T-helper 17 cell (primary cell): ENCODE measurements around the gene CCDC102A. TPM values are rescaled to one million over a fixed set of nuclear protein-coding genes. Genes with fewer than 3 reads are reported as not detected.

Experiments
- ATAC-seq: fragments of 150-1000 bp; cut with Tn5 transposase; 2 replicates; pipeline ENCODE4 v1.10.0; 2021; ENCODE audit warnings: mild to moderate bottlenecking, moderate library complexity
- DNase-seq, 3 donors: peaks; one replicate each; pipeline versions ENCODE4 v3.0.0 to v3.0.0-alpha.2; 2020 to 2021
- H3K9me3 ChIP-seq: one replicate; pipeline ENCODE4 v1.7.0; 2013; ENCODE audit warnings: low read length, mild to moderate bottlenecking; ENCODE audit not compliant: control insufficient read depth, poor library complexity, severe bottlenecking
- H3K27ac Mint-ChIP-seq: one replicate; pipeline ENCODE4 v1.8.0; 2022; ENCODE audit warnings: mild to moderate bottlenecking, moderate library complexity, mixed read lengths
- H3K27me3 Mint-ChIP-seq: one replicate; pipeline ENCODE4 v1.8.0; 2022; ENCODE audit warnings: mixed read lengths
- H3K36me3 Mint-ChIP-seq: one replicate; pipeline ENCODE4 v1.8.0; 2022; ENCODE audit warnings: low read depth, mixed read lengths
- H3K4me1 Mint-ChIP-seq: one replicate; pipeline ENCODE4 v1.8.0; 2022; ENCODE audit warnings: mild to moderate bottlenecking, mixed read lengths
- H3K4me3 Mint-ChIP-seq: one replicate; pipeline ENCODE4 v1.8.0; 2022; ENCODE audit warnings: mild to moderate bottlenecking, moderate library complexity, mixed read lengths
- total RNA-seq, 4 donors: library from RNA in 2 of 4; stranded (reverse) in 2 of 4; gene quantifications; one replicate each; pipeline ENCODE4 v1.2.3 and lab custom pipeline; 2022 to 2026

CCDC102A gene
- total RNA-seq, 2 donors from 2014 or later: 3.1 to 4.9 TPM

DNA sequence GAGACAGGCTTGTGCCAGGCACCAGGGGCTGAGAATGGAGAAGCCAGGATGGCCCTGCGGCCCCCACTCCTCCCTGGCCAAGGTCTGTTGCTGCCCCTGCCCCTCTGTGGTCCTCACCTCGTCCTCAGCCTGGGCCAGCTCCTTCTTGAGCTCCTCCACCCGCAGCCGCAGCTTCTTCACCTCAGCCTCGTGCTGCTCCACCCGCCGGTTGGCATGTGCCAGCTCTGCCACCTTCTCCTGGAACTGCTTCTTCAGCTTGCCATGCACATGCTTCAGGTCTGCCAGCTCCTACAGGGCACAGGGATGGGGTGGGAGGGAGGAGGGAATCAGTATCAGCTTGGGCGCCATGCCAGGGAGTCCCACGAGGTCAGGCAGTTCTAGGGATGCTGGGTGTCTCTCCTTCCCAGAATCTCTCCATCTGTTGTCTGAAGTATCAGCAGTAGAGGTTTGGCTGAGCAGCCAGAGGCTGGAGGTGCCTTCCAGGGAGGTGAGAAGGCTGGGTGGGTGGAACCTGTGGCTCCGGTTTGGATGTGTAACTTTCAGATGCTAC is 20.1 kb downstream of the CCDC102A start:
- no peaks in the 10 kb centered on the region for H3K27me3 Mint-ChIP-seq

DNA sequence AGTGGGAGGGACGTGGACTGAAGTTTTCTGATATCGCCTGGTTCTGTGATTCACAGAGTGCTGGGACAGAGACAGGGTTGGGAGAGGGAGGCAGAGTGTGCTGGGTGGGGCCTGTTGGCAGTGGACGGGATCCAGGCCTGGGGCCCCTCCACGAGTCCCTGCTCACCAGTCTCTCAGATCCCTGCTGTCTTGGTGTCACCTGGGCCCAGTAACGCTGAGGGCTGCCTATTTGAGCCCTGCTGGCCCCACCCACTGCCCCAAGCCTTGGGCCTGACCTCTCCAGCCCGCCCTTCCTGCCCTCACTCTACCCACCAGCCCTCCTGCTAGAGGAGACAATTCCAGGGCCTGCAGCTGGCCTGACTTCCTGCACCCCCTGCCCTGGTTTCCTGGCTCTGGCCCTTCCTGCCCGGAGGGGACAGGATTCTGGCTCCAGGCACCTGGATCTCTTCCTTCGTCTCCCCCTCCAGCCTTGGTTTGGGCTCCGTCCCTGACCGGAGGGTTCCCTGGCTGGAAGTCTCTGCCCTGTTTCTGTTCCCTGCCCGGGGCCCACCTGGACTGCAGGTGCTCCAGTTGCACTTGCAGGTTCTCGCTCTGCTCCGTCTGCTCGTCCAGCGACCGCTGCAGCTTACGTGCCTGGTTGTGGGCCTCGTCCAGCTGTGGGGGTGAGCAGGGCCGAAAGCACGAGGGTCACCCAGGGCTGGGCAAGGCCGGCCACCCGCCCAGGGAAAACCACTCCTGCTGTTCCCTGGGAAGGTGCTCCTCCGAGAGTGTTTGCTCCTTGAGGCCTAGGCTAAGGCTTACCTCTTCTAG is 21.4 kb downstream of the CCDC102A start:
- DNase-seq: no peak

More for the DNA sequence above, 20.1 kb downstream of the CCDC102A start:
- H3K4me3 Mint-ChIP-seq: no peak overlapping the region
- peaks cover 16% of the 10 kb centered on the region for H3K4me1 Mint-ChIP-seq
- H3K27ac Mint-ChIP-seq: peak overlapping the region; percentile 59
- ATAC-seq: no peak
- DNase-seq: no peak
- H3K9me3 ChIP-seq: no peaks in the 10 kb centered on the region
- H3K36me3 Mint-ChIP-seq: peaks cover 6% of the 10 kb centered on the region

DNA sequence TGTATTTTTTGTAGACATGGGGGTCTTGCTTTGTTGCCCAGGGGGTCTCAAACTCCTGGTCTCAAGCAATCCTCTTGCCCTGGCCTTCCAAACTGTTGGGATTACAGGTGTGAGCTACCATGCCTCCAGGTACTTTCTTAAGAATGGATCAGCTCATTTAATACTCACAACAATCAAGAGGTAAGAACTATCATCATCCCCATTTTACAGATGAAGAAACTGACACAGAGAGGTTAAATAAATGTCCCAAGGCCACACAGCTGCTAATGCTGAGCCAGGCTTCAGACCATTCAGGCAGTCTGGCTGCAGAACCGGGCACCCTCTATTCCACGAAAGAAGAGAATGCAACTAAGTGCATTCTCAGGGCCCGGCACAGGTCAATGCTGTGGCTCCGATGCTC is 22.0 kb downstream of the CCDC102A start:
- H3K4me3 Mint-ChIP-seq: no peak overlapping the region
- no peak overlapping the region for H3K27ac Mint-ChIP-seq
- H3K36me3 Mint-ChIP-seq: peaks cover 6% of the 10 kb centered on the region

More for the DNA sequence above, 21.4 kb downstream of the CCDC102A start:
- Mint-ChIP-seq H3K27ac (no peak overlapping the region), H3K27me3 (no peaks in the 10 kb centered on the region), H3K4me1 (peaks cover 9% of the 10 kb centered on the region), H3K4me3 (no peak overlapping the region), H3K36me3 (peaks cover 6% of the 10 kb centered on the region)
- H3K9me3 ChIP-seq: no peaks in the 10 kb centered on the region
- ATAC-seq: no peak

DNA sequence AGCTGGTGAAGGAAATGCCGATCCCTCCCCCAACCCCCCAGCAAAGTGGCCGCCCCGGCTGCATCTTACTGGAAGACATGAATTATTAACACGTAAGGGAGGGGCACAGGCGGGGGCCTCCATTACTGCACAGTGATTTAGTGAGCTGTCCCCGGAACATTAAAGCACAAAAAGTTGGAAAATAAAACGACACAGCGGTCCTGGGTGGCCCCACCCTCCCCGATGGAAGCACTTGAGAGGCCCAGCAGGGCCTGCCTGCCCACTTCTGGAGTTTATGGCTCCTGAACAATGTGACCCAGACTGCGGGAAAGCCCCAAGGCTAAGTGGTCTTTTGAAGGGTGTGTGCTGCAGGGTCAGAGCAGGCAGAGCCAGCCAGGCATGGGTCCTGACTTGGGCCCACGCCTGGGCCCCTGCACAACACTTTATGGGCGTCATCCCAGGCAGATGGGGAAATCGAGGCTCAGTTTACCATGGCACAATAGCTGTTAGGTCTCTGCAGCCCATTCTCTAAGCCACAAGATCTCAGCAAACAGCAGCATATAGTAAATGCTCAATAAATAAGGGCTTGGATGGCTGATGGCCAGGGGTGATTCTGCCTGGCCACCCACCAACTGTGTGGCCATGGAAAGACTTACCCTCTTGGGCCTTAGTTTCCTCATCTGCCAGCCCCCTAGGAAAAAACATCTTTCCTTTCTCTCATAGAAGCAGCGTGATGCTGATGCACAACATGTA is 22.8 kb downstream of the CCDC102A start:
- H3K27ac Mint-ChIP-seq: no peak overlapping the region
- peaks cover 5% of the 10 kb centered on the region for H3K4me1 Mint-ChIP-seq
- ATAC-seq: no peak

More for the DNA sequence above, 22.0 kb downstream of the CCDC102A start:
- DNase-seq (no peak), ATAC-seq (no peak)
- H3K9me3 ChIP-seq: no peaks in the 10 kb centered on the region
- Mint-ChIP-seq H3K27me3 (no peaks in the 10 kb centered on the region), H3K4me1 (peaks cover 9% of the 10 kb centered on the region)

DNA sequence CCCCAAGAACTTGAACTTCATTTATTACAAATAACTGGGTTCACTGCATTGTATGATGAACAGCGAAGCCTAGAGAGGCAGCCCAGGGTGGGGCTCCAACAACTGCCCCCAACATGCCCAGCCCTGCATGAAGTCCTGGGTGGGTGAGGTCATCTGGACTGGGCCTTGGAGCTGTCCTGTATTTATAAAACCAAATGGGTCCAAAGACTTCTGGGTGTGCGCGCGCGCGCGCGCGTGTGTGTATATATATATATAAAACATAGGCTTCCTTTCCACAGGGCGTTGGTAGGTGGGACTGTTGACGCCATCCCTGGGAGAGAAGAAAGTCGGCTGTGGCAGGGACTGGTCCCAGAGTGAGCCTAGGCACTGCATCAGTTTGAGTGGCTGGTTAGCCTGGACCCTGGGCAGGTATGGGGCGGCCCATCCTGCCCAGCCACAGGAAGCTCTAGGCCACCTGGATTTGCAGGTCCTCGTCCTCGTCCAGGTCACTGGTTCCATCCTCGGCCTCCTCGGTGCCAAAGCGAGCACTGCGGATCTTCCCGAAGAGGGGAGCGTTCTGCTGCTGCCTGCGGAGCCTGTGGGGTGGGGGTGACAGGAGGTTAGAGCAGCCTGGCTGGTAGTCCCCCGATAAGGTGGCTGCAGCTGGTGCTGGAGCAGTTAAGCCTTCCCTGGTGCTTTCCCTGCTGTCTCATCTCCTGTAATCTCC is 23.9 kb downstream of the CCDC102A start:
- Mint-ChIP-seq H3K27ac (no peak overlapping the region), H3K4me1 (peaks cover 5% of the 10 kb centered on the region), H3K27me3 (no peaks in the 10 kb centered on the region), H3K36me3 (peaks cover 6% of the 10 kb centered on the region), H3K4me3 (no peak overlapping the region)
- ATAC-seq: no peak
- no peaks in the 10 kb centered on the region for H3K9me3 ChIP-seq
- no peak for DNase-seq

More for the DNA sequence above, 22.8 kb downstream of the CCDC102A start:
- DNase-seq: no peak
- no peak overlapping the region for H3K4me3 Mint-ChIP-seq
- peaks cover 6% of the 10 kb centered on the region for H3K36me3 Mint-ChIP-seq
- H3K27me3 Mint-ChIP-seq: no peaks in the 10 kb centered on the region
- H3K9me3 ChIP-seq: no peaks in the 10 kb centered on the region

DNA sequence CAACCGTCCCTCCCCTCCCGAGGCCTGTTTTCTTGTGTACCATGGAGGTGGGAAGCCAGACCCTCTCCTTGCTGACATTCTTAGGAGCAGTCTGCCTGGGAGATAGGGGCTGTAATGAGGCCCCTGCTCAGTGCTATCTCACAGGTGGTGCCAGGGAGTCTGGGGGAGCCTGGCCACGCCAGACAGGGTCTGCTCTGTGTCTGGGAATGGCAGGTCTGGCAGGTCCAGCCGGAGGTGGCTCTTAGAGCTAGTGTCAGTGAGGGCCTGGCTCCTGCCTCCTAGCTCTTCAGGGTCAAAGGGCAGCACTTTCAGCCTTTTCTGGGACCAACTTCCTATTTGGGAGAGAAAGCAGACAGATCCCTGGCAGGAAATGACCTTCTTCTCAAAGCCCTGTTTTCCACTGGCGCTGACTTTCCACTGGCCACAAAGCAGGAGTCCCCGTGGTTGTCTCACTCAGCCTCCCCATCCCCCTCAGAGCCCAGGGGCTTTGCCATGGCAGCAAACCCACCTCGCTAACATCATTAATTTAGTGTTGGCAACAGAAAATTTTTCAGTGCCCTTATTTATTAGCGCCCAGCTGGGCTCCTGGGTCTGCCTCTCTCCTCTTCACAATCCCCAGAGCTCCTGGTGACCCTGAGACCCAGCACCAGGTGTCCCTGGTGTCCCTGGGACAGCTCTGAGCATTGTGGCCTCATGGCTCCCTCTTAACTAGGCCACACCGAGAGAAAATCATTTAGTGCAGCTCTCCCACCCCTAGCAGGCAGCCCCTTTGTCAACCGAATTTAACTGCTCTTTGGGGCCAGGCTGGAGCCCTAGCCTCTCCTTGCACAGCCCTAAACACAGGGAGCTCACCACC is 26.1 kb downstream of the CCDC102A start:
- Mint-ChIP-seq H3K4me3 (no peak overlapping the region), H3K36me3 (peaks cover 2% of the 10 kb centered on the region), H3K27ac (no peak overlapping the region), H3K4me1 (no peaks in the 10 kb centered on the region), H3K27me3 (no peaks in the 10 kb centered on the region)
- ATAC-seq: no peak
- no peak for DNase-seq
- no peaks in the 10 kb centered on the region for H3K9me3 ChIP-seq

DNA sequence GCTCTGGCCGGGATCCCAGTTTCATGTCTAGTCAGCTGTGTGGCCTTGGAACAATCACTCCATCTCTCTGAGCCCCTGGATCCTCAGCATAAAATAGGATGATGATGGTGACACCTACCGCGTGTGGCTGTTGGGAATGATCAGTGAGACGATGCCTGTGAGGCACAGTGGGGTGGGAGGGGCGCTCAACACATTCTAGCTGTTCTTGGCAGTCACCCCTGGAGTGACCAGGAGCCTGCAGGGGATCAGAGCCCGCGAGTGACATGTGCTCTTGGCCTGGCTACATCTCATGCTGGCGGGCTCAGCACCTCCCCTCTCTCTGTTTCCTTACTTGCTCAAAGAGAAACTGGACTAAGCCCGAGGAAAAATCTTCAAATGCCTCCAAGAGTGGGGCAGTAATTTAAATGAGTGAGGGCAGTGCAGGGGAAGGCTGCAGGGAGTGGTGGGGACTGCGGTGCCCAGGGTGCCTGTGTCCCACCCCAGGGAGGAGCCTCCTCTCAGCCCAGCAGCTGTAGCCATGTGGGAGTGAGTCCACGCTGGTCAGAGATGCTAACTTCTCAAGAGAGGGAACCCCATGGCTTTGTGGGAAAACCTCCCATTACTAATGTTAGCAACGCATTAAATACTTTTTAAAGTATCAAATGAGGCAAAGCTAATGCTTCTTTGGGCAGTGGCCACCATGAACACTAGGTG is 27.0 kb downstream of the CCDC102A start:
- Mint-ChIP-seq H3K4me1 (no peaks in the 10 kb centered on the region), H3K4me3 (no peak overlapping the region), H3K27ac (no peak overlapping the region), H3K36me3 (peaks cover 2% of the 10 kb centered on the region), H3K27me3 (no peaks in the 10 kb centered on the region)
- ATAC-seq (no peak), DNase-seq (no peak)
- H3K9me3 ChIP-seq: no peaks in the 10 kb centered on the region

DNA sequence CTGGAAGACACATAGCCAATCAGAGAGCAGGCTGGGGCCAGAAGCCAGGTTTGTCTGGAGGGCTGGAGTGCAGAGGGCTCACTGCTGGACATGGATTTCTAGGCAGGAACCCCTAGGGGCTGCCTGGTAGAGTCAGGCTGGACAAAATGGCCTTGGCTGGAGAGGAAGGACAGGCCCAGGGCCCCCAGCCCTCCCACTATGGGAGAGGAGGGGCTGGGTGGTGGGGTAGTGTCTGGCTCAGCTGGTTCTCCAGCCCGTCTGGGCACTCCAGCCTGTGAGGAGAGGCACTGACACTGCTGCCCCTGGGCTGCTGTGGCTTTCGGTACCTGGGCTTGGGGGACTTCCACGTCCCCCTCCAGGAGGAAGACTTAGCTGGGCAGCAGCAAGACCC is 28.3 kb downstream of the CCDC102A start:
- H3K27ac Mint-ChIP-seq: no peak overlapping the region
- peaks cover 2% of the 10 kb centered on the region for H3K36me3 Mint-ChIP-seq
- ATAC-seq (no peak), DNase-seq (no peak)
- H3K9me3 ChIP-seq: no peaks in the 10 kb centered on the region
- no peaks in the 10 kb centered on the region for H3K27me3 Mint-ChIP-seq
- H3K4me1 Mint-ChIP-seq: no peaks in the 10 kb centered on the region
- no peak overlapping the region for H3K4me3 Mint-ChIP-seq

DNA sequence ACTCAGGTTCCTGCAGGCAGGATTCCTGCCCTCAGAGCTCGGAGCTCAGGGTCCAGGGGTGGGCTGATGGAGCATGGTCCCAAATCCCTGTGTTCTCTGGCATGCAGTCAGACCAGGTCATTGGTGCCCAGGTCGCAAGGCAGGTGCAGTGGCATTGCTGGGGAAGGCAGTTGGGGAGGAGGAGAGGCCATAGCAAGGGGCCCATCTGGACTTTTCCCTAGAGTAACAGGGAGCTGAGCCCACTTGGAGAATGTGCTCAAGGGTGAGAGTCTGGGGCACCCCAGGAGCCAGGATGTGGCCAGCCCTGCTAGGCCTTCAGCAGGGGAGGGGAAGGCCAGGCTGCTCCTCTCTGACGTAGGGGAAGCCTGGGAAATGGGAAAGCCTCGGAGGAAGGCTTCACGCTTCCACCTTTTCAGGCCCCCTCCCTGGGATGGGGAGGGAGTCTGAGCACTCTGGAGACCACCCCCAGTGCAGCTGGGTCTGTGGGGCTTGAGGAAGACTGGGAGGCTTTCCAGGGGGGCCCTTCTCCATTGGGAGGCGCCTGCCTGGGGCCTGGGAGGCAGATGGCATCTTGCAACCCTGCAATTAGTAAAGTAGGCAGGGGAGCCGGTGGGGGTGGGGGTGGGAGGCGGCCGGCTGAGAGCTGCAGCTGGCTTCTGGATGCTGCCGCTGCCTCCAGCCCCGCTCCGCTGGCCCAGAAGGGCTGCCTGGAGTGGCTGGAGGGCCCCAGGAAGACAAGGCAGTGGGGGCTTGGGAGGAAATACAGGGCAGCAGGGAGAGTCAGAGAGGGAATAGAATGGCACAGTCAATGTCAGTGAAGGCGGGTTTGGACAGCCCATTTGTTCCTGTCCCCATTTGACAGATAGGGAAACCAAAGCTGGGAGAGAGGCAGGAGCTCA is 29.0 kb downstream of the CCDC102A start:
- Mint-ChIP-seq H3K4me1 (no peaks in the 10 kb centered on the region), H3K4me3 (no peak overlapping the region), H3K36me3 (peaks cover 2% of the 10 kb centered on the region), H3K27me3 (no peaks in the 10 kb centered on the region), H3K27ac (no peak overlapping the region)
- no peak for ATAC-seq
- H3K9me3 ChIP-seq: no peaks in the 10 kb centered on the region
- DNase-seq: no peak

DNA sequence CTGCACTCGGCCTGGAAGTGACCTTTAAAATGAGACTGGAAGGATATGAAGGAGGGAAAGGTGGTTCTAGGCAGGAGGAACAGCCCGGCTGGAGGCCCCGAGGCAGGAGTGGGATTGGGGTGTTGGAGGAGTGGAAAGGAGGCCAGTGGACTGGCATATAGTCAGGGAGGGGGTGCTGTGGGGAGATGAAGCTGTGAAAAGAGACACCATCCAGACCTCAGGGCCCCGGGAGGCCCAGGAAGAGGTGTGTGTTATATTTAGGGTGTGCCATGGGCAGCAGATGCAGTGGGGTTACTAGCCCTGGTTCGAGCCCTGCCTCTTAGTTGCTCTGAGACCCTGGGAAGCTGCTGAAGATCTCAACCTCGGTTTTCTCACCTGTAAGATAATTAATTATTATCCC is 31.2 kb downstream of the CCDC102A start:
- Mint-ChIP-seq H3K4me1 (peaks cover 6% of the 10 kb centered on the region), H3K4me3 (no peak overlapping the region), H3K36me3 (no peaks in the 10 kb centered on the region), H3K27ac (no peak overlapping the region), H3K27me3 (no peaks in the 10 kb centered on the region)
- DNase-seq (no peak), ATAC-seq (no peak)
- no peaks in the 10 kb centered on the region for H3K9me3 ChIP-seq

DNA sequence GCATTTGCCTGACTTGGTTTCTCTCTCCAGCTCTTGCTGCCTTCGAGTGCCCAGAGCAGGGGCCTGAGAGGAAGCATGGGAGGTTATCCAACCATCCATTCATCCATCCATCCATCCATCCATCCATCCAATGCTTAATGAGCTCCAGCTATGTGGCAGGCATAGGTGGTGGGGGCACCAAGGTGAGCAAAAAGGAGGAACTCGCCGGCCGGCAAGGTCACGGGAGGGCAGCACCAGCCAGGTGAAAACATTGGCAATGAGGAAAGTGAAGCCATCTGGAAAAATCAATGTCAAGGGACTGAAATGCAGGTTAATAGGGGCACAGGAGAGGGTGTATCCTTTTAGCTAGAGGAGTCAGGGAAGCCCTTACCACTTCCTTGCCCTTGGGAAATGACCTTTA is 31.9 kb downstream of the CCDC102A start:
- H3K4me1 Mint-ChIP-seq: peaks cover 6% of the 10 kb centered on the region
- H3K9me3 ChIP-seq: no peaks in the 10 kb centered on the region
- H3K27ac Mint-ChIP-seq: no peak overlapping the region
- H3K36me3 Mint-ChIP-seq: no peaks in the 10 kb centered on the region
- ATAC-seq (no peak), DNase-seq (no peak)
- no peak overlapping the region for H3K4me3 Mint-ChIP-seq
- no peaks in the 10 kb centered on the region for H3K27me3 Mint-ChIP-seq
